Uterus (tissue), 2 donors: Measurements from ENCODE around the gene LMCD1.

ENCODE experiments used
- CTCF ChIP-seq, 4 experiments: fragments of 200-600 bp in 2 of 4; fragments of 450-650 bp in 2 of 4; sonication (generic) in 2 of 4; IDR thresholded peaks; one replicate each; pipeline ENCODE4 v1.5.1; 2016 to 2019; ENCODE audit warnings: antibody characterized with exemption in 4 of 4, mild to moderate bottlenecking in 2 of 4, moderate library complexity in 1 of 4
- POLR2A ChIP-seq, 2 donors: fragments of 450-650 bp; IDR thresholded peaks; one replicate each; pipeline ENCODE4 v1.6.1; 2016; ENCODE audit warnings: antibody characterized with exemption in 2 of 2, mild to moderate bottlenecking in 1 of 2, moderate library complexity in 1 of 2

GRCh38 chr3:8506571-8507061, 5.0 kb downstream of the LMCD1 start:
- TF ChIP-seq CTCF (IDR thresholded peaks at IDR 0.05) = no peak
- TF ChIP-seq POLR2A (IDR thresholded peaks at IDR 0.05) = no peak
